ENCODE data around the gene DACH1.

- TF ChIP-seq ZFX (IDR thresholded peaks at IDR 0.05): no peak
- TF ChIP-seq ATF3 (IDR thresholded peaks at IDR 0.05): no peak
- no peak for TF ChIP-seq CTCF (IDR thresholded peaks at IDR 0.05 in 2 of 3, conservative IDR thresholded peaks at IDR 0.05 in 1 of 3; ENCODE audit: borderline replicate concordance in 1 of 3, insufficient read depth in 1 of 3, low read depth in 2 of 3, low read length in 2 of 3)
- no peak for TF ChIP-seq POLR2A (IDR thresholded peaks at IDR 0.05; ENCODE audit: borderline replicate concordance, extremely low read depth, insufficient read depth, insufficient read length)
- TF ChIP-seq REST (IDR thresholded peaks at IDR 0.05; ENCODE audit: low read depth): no peak
- TF ChIP-seq ELF1 (IDR thresholded peaks at IDR 0.05; ENCODE audit: borderline replicate concordance, low read depth): no peak
- TF ChIP-seq MAX (IDR thresholded peaks at IDR 0.05): no peak
Observed at GRCh38 chr13:71906448-71906847, 39.4 kb upstream of the DACH1 start.

Measured in HCT116 (cell line).